Testis (tissue), 2 donors: Measurements from ENCODE around the gene TEP1.

Experiments
- CTCF ChIP-seq, 3 experiments: fragments of 450-650 bp in 2 of 3; fragments of 200-600 bp in 1 of 3; sonication (generic) in 1 of 3; IDR thresholded peaks; one replicate each; pipeline ENCODE4 v1.5.1; 2016 to 2019; ENCODE audit warnings: antibody characterized with exemption in 3 of 3, mild to moderate bottlenecking in 2 of 3, moderate library complexity in 1 of 3
- POLR2A ChIP-seq: fragments of 450-650 bp; IDR thresholded peaks from one replicate; pipeline ENCODE4 v1.6.1; 2017; ENCODE audit warnings: antibody characterized with exemption, mild to moderate bottlenecking, moderate library complexity

GRCh38 chr14:20332431-20332787, 80.9 kb downstream of the TEP1 start:
- TF ChIP-seq CTCF (IDR thresholded peaks at IDR 0.05) (no peak), POLR2A (no peak)
